ENCODE results near the gene ERICH6.

Gene ERICH6

DNA sequence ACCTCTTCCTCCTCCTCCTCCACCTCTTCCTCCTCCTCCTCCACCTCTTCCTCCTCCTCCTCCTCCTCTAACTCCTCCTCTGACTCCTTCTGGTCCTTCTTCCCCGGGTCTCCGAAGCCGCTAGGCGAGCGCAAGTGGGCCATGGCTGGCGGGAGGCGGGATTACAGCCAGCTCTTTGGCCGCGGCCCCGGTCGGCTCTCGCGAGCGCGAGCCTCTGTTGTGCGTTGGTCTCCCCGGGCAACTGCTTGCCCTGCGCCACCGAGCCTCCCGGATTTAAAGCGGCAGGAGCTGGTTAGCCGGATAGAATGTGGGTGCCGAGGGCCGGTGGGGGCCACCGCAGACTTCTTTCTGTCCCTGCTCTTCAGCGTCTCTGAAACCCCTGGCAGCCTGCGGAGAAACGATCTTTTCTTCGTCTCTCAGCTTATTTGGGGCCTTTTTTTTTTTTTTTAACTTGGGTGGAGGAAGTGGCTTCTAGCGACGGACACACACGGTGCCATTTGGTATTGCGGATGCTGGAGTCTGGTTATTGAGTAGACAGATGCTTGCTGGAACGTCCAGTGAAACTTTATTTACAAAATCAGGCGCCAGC, at the start of gene ERICH6:
Gene ERICH6, minus strand, starts transcription at position 165 of the 589 bp plus-strand sequence. Its CDS starts 22 bp downstream, at position 143.
- peak; percentile 74 for DNase-seq

DNA sequence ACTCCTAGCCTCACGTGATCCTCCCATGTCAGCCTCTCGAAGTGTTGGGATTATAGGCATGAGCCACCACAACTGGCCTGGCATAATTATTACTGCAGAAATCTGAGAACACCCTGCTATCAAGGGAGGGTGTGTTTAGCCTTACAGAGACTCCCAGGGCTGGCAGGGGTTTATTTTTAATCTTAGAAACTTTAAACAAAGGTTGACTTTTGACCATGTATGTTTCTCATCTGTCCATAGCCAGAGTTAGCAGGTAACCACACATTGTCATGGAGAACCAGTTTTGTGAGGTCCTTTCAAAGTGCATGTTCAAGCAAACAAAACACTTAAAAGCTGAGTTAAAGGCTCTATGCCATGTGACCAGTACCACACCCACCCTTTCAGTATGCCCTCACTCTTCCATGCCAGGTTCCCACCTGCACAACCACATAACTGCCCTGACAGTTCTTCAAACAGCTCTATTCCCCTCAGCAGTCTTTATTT, 48.1 kb upstream of the ERICH6 start:
- peak; percentile 71 for DNase-seq

DNA sequence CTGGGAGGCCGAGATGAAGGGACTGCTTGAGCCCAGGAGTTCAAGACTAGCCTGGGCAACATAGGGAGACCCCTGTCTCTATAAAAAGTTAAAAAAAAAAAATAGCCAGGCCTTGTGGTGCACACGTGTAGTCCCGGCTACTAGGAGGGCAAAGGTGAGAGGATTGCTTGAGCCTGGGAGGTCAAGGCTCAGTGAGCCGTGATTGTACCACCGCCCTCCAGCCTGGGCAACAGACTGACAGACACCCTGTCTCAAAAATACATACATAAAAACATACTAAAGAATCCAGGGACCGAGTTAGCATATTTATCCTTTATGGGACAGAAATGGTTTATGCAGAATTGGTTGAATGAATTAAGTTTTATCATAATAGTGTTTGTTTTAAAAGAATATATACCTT, 45.5 kb upstream of the ERICH6 start:
- DNase-seq: no peak

DNA sequence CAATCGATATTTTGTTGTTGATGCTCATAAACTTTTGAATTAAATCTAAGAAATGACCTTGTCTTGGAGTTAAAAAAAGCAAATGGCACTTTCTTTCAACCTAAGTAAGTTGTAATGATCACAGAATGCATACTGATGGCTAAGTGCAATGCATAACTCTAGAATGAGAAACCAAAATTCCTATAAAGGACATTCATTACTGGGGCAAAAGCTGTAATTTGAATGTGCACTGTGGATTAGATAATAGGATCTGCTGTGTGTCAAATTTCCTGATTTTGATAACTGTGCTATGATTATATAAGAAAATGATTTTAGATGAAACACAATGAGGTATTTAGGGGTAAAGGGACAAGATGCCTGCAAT, 44.9 kb upstream of the ERICH6 start:
- no peak for DNase-seq

DNA sequence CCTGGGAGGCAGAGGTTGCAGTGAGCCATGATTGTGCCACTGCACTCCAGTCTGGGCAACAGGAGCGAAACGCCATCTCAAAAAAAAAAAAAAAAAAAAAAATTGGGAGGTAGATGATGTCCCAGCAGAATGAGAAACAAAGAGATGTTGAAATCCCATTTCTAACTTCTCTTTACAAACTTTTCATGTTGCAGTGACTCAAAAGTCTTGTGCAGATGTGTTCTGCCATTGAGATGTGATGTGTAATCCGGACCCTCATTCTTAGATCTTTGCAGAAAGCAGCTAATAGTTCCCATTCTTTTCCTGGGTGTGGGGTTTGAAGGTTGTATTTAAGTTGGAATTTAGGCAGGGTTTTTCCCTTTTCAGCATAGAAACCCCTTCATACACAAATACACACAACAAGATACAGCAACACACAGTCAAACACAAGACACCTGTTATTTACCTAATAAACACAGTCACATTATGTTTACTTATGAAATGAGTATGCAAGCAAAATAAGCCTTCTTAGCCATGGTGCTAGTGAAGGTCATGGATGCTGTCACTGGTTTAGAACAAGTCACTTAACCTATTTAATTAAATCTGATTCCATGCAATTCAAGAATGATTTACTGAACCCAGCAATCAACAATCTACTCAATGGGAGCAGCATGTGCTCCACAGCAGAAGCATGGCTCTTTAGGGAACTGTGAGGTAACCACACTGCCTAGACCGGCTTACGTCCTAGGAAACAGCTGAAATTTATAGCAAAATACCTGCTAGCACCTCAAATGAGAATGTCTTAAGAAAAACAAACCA, 44.4 kb upstream of the ERICH6 start:
- no peak for DNase-seq

DNA sequence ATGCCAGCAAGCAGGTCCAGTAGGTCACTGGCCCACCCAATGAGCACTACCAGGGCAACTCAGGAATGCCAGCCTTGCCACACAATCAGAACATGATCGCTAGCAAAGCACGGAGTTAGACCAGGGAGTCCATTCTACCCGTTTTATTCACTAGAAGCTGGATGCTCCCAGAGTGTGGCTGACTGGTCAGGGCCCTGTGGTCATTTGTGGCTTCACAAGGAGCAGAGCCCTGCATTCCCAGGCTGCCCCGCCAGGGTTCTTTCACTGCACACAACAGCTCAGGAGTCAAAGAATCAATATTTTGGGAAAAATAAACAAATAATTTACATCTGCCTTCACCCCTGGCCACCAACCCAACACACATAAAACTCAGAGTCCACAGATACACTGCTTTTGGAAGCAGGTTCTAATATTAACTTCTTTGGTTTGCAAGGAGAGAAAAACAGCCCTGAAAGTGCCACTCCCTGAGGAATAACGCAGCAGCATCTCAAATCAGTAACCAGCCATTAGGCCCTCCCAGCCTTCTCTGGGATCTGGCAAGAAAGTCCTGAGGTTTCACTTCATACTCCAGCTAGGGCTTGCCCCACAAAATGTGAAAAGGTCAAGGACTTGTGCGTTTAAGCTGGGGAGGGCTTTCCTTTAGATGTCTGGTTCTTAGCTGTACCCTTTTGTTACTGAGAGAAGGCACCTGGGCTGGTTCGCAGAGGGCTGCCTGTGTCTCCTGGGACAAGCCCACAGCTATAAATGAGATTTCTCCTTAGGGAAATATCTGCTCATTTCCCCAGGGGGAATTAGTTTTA, 43.3 kb upstream of the ERICH6 start:
- no peak for DNase-seq

DNA sequence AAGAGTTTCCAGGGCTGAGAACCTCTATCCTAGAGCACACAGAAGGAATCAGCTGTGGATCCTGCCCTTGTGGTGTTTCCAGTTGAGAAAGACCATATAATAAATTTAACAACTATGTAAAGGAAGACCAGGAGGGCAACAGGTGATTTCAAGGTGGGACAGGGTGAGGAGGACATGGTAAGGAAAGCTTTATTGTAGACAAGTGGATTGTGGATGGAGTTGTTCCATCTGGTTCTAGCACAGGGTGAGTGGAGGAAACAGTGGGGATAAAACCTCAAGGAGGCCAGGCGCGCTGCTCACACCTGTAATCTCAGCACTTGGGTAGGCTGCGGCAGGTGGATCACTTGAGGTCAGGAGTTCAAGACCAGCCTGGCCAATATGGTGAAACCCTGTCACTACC, 42.1 kb upstream of the ERICH6 start:
- DNase-seq: no peak

DNA sequence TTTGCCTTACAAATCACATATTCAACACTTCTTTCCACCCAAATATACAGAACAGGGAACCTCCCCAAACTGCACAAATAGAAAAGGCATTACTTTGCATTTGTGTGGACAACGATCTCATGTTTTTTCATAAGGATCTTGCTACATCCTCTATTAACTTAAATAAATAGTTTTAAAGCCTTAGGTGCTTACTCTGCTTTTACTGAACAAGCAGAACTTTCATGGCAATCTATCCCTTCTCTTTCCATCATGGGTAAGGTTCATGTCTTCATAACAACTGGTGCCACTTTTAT, 41.1 kb upstream of the ERICH6 start:
- no peak for DNase-seq

DNA sequence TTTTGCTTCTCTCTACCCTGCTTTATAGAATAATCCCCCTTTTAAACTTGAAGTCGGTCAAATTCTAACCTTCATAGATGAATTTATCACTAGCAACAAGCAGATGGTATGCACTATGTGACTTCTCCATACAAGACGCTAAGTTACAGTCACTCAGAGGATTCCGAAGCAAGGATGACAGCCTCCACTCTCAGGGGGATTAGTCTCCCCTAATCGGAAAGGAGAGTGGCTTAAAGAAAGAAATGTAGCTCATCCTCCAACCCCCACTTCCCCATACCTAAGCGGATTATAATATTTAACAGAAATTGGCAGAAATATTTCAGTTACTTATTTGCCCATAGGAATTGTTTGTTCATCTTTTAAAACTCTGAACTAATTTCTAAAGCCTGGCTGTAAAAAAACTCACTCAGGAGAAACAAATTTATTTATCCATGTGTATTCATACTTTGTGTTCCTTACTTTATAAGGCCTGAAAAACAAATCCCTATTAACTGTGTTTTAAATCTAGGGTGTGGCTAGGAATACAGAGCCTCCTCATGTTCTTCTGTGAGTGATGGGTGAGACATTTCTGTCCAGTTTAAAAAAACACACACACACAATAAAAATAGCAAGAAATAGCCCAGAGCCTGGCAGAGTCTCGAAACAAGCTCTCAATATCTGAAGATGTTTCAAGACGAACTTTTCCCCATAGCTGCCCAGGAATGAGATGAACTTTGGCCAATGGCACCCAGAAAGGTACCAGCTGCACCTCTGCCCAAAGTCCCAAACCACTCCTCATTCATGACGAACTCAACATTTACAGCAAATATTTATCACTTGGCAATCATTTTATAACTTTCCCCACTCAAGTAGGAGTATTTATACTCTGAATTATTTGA, 40.6 kb upstream of the ERICH6 start:
- DNase-seq: no peak

DNA sequence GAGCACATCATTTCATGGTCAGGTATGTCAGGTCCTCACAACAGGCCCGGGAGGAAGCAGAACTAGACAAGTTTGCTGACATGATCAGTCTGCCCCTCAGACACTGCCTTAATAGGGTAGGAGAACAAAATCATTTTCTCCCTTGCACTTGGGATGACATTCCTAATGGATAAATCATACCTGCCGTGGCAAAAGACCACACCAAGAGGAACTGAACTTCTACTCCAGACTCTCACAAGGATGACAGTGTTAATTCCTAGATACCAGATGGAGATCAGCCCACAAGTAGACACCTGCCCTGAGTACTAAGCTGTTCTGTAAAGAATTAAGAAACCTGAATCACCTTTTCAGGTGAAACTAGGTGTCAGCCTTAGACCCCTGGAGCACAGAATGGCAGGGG, 39.8 kb upstream of the ERICH6 start:
- no peak for DNase-seq

DNA sequence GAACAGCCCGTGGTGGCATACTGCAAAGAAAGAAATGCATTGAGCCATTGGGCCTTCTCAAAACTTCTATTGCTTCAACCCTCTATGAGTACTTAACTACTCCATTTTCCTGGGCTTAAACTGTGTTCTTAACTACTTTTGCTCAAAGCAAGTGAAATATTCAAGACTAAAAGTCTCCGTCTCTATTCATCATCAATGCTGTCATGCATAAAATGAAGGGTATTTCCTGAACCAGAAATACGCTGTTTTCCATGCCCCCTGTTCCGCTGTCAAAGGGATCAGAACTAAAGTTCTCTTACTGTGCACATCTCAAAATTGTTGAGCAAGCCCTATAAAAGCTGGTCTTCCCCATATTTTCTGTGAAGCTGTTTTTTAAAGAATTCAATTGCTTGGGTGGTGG, 39.0 kb upstream of the ERICH6 start:
- no peak for DNase-seq

DNA sequence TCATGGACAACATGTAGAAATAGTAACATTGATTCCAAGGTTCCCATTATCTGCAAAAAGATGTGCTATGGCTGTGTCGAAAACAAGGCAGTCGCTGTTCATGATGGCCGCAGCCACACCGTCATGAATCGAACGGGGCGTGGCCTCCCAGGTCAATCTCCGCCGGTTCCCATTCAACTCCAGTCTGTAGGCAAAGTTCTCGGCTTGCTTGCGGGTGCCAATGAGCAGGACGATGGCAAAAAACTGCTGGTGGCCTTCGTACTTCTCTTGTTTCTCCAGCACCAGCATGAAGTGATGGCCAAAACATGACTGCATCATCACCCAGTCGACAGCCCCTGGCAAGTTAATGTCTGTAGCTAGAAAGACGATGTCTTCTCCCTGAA, 38.4 kb upstream of the ERICH6 start:
- DNase-seq: no peak

DNA sequence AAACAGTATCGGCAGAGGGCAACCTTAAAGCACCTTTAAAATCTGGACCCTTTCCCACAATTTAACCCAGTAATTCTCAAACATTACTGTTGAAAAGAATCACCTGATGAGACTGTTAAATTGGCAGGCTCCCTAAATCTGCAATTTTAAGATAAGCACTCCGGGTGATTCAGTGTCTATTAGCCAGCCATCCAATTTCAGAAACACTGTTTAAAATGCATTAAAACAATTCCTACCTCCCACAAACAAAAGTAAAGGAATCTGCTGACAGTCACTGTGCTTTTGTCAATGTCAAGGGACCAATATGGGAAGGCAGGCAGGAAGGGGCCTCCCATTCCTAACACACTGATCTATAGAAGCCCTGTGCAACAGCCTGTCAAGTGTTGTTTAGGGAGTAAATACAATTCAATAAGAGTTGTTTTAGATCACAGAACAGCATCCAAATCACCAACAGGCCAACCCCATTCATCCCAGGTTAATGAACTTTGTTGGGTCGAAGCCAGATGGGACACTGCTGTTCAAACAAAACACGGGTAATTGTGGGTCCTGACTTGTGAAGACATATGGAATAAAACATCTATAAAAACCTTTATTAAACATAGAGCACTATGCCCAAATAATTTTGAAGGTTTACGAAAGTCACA, 37.9 kb upstream of the ERICH6 start:
- DNase-seq: no peak

DNA sequence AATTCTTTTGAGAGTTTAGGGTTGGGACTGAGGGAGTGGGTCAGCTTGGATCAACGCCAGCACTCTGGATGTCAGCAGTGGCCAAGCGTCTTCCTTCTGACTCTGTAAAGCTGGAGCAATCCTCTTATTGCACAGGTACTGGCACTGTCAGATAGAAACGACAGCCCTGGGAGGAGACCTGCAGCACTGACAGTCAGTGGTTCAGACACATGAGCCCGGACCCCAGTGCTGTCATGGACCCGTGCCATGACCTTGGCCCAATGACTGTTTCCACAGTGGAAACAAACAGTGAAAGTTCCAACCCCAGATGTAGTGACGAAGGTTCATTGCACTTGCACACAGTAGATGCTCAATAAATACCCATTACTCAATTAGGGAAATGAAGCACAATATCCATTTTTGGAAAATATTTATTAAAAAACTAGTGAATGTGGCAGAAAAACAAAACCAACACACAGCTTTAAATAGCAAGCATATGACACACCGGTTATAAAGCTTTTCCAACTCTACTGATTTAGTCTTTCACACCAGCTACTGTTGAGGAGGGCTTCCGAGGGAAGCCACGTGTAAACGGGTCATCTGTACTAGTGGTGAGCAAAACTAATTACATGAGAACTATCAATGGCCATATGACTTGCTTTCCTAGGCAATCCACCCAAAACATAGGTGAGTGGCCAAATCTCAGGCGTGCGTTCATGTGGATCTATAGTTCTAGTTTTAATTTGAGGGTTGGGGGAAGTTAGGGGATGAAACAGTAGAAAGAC, 37.2 kb upstream of the ERICH6 start:
- no peak for DNase-seq

DNA sequence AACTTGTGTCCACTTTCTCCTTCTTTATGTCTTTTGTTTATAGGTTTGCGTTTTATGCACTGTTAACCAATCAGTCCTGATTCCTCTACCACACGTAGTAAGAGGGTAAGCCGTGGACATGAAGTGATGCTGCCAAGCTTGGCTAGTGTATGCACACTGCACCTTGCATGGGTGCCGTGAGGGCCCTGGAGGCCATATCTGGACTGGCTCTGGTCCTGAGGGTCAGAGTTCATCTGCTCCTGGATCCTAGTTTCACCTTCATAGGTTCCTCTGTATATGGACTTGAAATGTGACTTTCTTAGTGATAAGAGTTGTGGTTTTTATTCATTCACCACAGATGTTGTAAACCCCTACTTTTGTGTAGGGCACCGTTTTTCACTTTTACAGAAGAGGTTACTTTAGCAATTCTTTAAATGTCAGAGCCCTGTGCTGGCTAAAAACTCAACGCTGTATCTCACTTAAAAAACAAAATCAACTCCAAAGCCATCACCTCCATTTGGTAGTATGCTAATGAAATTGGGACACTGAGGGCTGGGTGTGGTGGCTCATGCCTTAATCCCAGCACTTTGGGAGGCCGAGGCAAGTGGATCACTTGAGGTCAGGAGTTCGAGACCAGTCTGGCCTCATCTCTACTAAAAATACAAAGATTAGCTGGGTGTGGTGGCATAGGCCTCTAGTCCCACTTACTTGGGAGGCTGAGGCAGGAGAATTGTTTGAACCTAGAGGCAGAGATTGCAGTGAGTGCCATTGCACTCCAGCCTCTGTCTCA, 36.3 kb upstream of the ERICH6 start:
- DNase-seq: no peak

DNA sequence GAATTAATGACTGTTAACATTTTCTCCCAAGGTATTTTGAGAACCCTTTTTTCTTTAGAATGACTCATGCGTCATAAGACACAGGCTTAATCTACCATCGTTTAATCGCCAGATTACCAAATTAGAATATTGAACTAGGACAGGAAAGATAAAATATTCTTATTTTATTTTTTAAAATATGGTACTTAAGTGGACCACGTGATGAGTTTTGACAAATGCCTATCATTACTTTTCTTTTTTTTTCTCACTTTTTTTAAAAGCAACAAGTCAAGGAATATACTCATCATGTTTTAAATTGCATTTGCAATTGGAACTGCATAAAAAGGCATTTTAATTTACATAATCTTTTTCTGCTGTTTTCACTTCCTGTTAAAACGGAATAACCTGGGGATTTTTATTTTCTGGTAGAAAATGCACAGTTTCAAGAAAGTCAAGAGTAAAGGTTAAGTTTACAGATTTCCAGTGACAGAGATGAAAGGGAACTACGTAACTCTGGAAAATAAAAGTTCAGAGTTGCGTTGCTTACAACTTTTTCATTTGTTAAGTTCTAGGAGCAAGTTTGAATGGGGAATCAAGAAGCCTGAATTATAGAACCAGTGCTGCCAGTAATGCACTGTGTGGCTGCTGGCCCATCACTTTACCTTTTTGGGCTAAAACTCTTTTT, 35.6 kb upstream of the ERICH6 start:
- no peak for DNase-seq

DNA sequence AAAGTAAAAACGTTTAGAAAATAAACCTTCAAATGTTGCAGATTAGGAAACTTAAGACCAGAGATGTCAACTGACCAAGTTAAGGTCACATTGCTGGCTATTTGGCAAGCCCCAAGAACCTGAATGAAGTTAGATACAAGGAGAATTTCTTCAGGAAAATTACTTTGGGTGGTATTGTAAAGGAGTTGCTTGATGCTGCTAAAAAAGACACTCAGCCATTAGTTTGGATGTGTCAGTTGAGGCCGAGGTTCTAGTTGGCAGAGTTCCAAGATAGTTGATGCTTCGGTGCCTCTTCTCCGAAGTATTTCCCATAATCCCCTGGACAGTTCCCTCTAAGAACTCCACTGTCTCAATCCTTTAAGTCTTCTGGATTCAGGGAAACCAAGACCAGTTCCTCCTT, 35.0 kb upstream of the ERICH6 start:
- DNase-seq: no peak

DNA sequence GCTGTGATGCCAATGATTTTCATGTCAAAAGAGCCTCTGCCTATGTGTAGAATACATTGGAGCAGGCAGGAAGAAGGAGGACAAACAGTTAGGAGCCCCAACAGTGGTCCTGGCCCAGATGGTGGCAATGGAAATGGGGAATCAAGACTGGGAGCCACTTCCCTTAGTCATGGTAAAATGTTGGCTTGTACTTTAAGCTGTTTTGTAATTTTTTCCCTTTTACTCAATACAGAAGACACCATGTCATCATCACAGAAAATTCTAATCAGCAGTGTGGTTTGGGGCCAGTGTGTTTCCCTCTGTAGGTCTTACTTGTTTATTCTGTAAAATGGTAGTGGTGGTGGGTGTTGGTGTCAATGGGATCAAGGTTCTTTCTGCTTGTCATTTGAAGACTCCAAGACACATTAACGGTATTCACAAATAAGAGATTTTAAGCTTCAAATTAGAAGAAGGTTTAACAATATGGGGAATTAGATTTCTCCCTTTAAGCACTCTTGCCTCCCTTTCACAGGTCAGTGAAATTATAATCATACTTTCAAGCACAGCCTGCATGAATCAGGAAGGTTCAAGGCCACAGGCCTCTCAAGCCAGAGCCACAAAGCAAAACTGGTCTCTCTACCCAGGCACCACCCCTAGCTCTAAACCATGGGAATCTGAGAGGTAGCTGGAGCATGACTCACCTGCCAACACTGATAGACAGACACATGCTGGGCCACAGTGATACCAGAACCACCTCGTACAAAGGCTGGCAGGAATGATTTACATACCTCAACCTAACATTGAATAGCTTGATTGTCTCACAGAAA, 34.4 kb upstream of the ERICH6 start:
- DNase-seq: no peak
